ENCODE data around the gene ZMAT3.
"Not testable (repeated sequence)": the region's sequence is repeated elsewhere in the genome, so short reads cannot be mapped to it uniquely, and the experiment has no call there.

- TF ChIP-seq CTCF, POLR2A (IDR thresholded peaks at IDR 0.05): not testable (repeated sequence)
These were observed 17.0 kb downstream of the ZMAT3 start for GRCh38 chr3:179054565-179054964.

Data from esophagus squamous epithelium (tissue), 4 donors.